ENCODE results near the gene FKBP9. TPM values are rescaled to one million over a fixed set of nuclear protein-coding genes. Genes with fewer than 3 reads are reported as not detected.
"Not testable (repeated sequence)": the region's sequence is repeated elsewhere in the genome, so short reads cannot be mapped to it uniquely, and the experiment has no call there.

FKBP9 gene
- 100 to 1,000 TPM; 129 to 163 TPM for total RNA-seq
- long read RNA-seq, donor 1, transcript FKBP9-201 (10 exons, 3,462 nt) = major isoform, 59 of 77 reads
- long read RNA-seq, donor 1, partial matches to known transcripts = 6 of 77 reads
- long read RNA-seq, donor 1, other reads (novel, unspliced or antisense) = 12 of 77 reads
- long read RNA-seq, donor 2, transcript FKBP9-201 (10 exons, 3,462 nt) = major isoform, 45 of 70 reads
- long read RNA-seq, donor 2, partial matches to known transcripts = 6 of 70 reads
- long read RNA-seq, donor 2, other reads (novel, unspliced or antisense) = 19 of 70 reads

- DNase-seq (ENCODE audit: low spot score) = peak; percentile 97
- intact Hi-C loops (cut with DNase I) = no loop called here
Observed at GRCh38 chr7:32957326-32958045, at the start of gene FKBP9. Gene FKBP9 (plus strand): TSS chr7:32957440. CDS start chr7:32957574, 134 bp downstream.

- DNase-seq (ENCODE audit: low spot score) = no peak
- intact Hi-C loops (cut with DNase I) = no loop called here
Observed at GRCh38 chr7:32910195-32910594, 47.0 kb upstream of the FKBP9 start.

DNA sequence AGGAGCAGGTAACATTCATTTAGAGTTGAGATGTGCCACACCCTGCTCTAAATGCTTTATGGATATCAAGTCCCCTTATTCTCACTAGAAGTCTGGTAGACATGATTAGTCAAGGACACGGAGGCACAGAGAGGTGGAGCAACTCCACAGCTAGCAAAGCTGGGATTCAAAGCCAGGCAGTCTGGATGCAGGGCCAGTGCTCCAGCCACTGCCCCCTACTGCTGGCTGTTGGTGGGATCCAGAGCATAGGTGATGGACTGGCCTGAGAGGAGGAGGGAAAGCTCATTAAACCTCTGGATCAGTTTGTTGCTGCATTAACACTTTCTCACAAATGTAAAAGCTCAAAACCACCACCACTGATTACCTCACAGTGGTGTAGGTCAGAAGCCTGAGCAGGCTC, 43.1 kb upstream of the FKBP9 start:
- intact Hi-C loops (cut with DNase I) = no loop called here

GRCh38 chr7:32915041-32915536, 42.2 kb upstream of the FKBP9 start:
- intact Hi-C loops (cut with DNase I) = no loop called here
- DNase-seq (ENCODE audit: low spot score) = no peak

More for the DNA sequence above, 43.1 kb upstream of the FKBP9 start:
- no peak for DNase-seq (ENCODE audit: low spot score)

DNA sequence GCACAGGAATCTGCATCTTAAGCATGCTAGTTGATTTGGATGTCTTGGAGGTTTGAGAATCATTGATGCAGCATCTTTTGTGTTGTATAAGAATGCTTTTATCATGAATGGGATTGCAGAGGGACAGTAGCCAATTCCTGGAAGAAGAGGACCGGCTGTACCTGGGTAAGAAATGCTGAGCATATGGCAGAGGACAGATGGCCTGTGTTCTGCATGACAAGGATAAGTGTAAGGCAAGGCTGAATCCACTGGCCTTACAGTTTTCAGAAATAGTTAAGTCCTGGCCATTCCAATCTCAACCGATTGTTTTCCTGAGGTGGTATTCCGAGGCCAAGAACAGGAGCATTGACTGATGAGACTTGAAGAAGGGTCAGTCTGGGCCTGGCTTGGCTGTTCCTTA, 41.2 kb upstream of the FKBP9 start:
- no peak for DNase-seq (ENCODE audit: low spot score)
- intact Hi-C loops (cut with DNase I) = no loop called here

GRCh38 chr7:32916994-32917393, 40.2 kb upstream of the FKBP9 start:
- intact Hi-C loops (cut with DNase I) = not testable (repeated sequence)

DNA sequence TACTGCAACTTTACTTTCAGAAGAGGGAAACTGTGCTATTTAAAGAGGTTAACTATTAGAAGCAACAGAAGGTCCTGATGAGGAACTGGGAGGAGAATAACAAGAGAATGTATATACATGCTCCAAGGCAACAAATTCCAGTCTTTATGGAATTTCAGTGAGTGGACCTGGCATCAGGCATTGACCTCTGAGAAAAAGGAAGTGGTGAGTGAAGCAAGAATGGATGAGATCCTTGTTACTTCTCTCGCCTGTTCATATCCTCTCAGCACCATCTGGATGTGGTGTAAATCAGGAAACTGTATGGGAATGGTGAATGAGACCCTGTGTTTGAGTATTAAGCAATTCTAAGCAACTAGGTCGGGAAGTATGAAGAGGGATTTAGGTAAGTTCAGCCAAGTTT, 35.3 kb upstream of the FKBP9 start:
- intact Hi-C loops (cut with DNase I) = no loop called here

More at GRCh38 chr7:32916994-32917393, 40.2 kb upstream of the FKBP9 start:
- not testable (repeated sequence) for DNase-seq (ENCODE audit: low spot score)

DNA sequence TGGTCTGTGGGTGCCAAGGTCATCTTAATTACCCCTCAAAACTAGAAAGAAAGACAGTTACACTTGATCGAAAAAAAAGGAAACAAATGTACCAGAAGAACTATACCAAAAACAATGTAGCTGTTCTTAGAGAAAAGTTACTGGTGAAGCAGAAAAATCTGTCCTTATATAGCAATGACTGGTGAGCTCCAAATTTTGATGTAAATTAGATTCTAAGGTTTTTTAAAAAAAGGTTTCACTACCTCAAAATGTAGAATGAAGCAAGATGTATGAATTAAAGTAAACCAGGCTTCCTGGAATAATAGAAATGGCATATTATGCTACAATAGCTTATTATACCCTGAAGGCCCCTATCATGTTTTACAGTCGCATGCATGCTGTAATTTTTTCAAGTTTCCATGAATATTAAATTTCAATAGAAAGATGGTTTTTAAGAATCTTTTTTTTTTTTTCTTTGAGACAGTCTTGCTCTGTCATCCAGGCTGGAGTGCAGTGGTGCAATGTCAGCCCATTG, 28.4 kb upstream of the FKBP9 start:
- no peak for DNase-seq (ENCODE audit: low spot score)
- intact Hi-C loops (cut with DNase I) = no loop called here

More for the DNA sequence above, 35.3 kb upstream of the FKBP9 start:
- no peak for DNase-seq (ENCODE audit: low spot score)

DNA sequence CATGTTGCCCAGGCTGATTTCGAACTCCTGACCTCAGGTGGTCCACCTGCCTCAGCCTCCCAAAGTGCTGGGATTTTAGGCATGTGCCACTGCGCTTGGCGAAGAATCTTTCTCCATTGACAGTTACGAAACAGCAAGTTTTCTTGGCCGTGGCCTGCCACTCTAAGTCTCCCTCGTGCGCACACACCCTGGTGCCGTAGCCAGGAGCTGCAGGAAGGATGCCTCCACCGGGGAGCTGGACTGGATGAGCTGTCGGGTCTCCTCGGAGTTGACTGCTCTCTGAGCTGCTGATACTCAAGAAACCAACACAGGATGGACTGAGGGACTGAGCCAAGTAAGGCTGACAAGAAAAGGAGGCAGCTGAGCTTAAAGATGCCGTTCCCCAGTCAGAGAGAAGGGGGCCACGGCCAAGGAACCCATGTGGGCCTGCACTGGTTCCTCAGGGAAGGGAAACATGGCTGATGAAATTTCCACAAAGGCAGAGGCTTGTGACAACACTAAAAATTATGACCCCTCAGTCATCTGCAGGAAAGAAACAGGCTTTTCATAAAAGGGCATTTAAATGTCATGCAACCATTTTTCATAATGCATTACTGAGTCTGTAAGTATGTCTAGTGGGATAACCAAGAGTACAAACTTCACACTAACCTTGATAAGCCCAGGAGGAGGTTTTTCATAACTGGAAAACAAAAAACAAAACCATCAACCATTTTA, 27.7 kb upstream of the FKBP9 start:
- intact Hi-C loops (cut with DNase I) = no loop called here
- no peak for DNase-seq (ENCODE audit: low spot score)

DNA sequence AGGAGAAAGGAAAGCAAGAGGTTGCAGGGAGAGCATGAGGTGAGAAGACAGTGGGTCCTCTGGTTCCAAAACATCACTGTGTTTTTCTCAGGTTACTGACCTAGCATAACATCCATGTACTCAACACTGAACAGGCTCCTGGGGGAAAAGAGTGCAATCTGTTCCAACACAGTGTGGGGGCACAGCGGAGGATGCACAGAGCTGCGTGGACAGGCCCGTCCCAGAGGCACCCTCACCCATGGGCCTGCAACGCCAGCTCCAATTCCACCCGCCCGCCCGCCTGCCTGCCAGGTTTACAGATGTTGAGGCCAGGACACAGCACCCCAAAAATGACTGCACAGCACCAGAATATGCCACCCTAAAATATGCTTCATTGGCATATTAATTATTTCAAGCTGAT, 26.9 kb upstream of the FKBP9 start:
- no peak for DNase-seq (ENCODE audit: low spot score)
- intact Hi-C loops (cut with DNase I) = no loop called here

GRCh38 chr7:32935558-32935957, 21.7 kb upstream of the FKBP9 start:
- intact Hi-C loops (cut with DNase I) = no loop called here

GRCh38 chr7:32936689-32937088, 20.6 kb upstream of the FKBP9 start:
- no peak for DNase-seq (ENCODE audit: low spot score)
- intact Hi-C loops (cut with DNase I) = no loop called here

More at GRCh38 chr7:32935558-32935957, 21.7 kb upstream of the FKBP9 start:
- DNase-seq (ENCODE audit: low spot score) = no peak

DNA sequence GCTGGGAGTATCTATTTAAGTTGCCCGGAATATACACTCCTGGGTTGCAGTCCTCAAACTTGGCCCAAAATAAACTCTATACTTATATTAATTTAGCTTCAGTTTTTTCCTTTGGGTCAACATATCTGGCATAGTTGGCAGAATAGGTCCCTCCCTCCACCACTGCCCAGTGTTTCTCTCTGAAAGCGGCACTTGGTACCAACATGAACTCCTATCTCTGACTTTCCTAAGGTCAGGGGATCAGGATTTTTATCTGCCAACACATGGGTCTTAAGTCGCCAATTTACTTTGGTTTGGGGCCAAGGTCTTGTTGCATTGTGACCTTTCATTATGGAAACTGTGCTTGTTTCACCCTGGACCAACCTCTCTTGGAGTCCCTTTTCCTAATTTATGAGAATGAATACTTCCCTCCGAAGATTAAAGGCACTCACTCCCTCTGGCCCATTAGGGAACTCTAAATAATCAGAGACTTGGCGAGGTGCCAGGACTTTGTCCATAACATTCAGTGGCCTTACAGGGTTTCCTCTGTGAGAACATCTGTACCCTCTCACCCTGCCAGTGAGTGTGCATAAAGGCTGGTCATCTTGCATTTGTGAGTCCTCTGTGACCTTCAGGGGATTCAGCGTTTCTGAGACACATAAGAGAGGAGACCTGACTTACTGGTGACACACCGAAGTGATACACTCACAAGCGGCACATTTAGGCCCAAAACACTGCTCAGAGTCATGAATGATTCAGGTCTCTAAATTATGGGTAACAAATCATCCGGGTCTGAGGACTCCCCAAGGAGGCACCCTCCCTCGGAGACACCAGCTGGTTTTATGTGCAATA, 19.7 kb upstream of the FKBP9 start:
- intact Hi-C loops (cut with DNase I) = no loop called here
- no peak for DNase-seq (ENCODE audit: low spot score)

DNA sequence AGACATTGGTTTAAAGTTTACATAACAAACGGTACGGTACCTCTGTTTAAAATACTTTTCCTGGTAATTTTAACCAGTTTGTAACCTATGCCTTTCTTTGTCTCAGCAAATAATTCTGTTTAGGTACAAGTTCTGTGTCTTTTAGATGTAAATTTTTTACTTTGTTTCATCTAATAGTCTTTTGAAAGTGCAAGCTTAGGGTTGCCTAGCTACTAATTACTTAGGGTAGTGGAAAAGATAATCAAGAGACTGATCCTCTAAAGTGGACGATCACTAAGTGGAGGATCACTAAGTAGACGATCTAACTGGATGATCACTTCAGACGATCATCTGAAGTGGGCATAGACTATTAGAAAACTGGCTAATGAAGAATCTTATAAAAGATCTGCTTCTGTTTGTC, 16.1 kb upstream of the FKBP9 start:
- no peak for DNase-seq (ENCODE audit: low spot score)
- intact Hi-C loops (cut with DNase I) = loop anchor here in 1 of 2 donors (10.0 kb wide), 1 partner anchor 46 kb away; the partner anchor contains the start of gene KBTBD2

- intact Hi-C loops (cut with DNase I) = loop anchor here in 1 of 2 donors (10.0 kb wide), 1 partner anchor 47 kb away; the partner anchor contains the start of gene KBTBD2
Observed at GRCh38 chr7:32941681-32942414, 15.4 kb upstream of the FKBP9 start.

DNA sequence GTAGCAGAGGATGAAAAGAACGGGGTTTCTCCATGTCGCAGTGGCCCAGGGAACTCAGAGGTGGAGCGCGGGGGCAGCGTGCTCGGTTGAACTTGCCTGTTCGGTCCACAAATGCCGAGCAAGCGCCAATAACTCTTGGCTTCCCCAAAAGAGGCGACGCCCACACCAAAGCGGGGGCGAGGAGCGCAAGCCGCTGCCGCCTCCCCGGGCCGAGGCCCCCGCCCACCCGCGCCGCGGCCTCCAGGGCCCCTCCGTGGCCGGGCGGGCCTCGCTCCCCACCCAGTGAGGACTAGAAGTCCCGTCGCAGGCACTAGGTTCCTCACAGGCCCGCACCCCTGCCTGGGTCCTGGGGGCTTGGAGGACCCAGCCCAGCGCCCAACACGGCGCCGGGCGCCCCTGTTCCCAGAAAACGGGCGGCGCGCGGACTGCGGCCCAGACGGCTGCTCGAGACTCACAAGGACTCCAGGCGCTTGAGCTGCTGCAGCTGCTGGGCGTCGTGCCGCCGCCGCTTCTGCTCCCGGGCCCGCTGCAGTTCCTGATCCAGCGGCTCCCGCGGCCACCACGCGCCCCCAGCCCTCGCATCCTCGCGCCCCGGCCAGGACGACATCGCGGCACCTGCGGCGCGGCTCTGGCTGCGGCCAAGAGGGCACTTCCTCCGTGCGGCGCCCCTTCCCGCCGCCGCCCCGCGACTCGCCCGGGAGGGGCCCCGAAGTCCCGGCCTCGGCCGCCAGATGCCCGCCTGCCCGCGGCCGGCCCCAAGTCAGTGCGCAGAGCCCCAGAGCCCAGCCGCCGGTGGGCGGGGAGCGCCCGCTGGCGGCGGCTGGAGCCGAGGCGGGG, 14.6 kb upstream of the FKBP9 start:
- peak; percentile 92 for DNase-seq (ENCODE audit: low spot score)
- intact Hi-C loops (cut with DNase I) = loop anchor here in 1 of 2 donors (10.0 kb wide), 1 partner anchor 48 kb away; the partner anchor contains the start of gene KBTBD2

More at GRCh38 chr7:32941681-32942414, 15.4 kb upstream of the FKBP9 start:
- no peak for DNase-seq (ENCODE audit: low spot score)

Data from posterior vena cava (tissue), 2 donors.